Activated T-helper 1 cell treated with Interleukin-2 at 50 U/mL for 16 hours (primary cell): ENCODE measurements around the gene ZNF557.

Source experiments
- DNase-seq: peaks from one replicate; pipeline ENCODE4 v3.0.0-alpha.2; 2020; ENCODE audit warnings: low read depth

ZNF557 gene

DNA sequence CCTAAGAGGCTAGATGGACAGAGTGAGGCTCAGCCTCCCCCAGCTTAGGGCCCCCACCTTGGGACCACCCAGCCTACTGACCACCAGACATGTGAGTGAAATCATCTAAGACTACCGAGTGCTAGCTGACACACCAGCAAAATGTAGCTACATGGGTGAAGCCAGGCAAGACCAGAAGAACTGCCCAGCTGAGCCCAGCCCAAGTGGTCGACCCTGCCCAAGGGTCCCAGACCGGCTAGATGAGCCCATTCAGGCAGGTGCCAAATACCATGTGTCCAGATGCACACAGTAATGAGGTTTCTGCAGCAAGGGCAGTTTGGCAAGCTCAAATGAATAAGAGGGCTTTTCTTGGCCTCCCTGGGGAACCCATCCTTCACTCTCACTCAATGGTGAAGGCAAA, 56.6 kb downstream of the ZNF557 start:
- DNase-seq = no peak

DNA sequence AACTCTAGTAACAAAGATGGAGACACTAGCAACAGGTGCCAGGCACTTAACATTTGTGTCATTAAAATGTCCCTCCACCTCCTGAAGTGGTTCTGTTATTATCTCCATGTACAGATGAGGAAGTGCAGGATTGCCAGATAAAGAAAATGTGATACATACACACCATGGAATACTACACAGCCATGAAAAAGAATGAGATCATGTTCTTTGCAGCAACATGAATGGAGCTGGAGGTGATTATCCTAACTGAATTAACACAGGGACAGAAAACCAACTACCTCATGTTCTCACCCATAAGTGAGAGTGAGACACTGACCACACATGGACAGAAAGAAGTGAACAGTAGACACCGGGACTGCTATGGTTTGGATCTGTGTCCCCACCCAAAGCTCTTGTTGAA, 60.5 kb downstream of the ZNF557 start:
- no peak for DNase-seq

DNA sequence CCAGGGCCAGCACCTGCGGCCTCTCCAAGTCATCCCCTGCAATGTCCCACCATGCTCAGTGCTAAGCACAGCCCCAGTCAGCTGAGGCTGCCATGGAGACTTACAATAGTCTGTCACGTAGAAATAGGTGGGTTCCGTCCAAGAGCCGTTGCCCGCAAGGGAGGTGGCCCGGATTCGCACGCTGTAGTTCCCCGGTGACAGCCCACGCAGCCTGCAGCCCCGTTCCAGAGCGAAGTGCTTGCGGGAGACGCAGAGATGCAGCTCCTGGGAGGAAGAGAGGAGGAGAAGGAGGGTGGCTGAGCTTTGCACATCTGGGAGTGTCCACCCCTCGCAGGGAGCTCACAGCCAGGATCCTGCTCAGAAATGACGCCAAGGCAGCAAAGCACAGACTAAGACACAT, 62.6 kb downstream of the ZNF557 start:
- DNase-seq = no peak

DNA sequence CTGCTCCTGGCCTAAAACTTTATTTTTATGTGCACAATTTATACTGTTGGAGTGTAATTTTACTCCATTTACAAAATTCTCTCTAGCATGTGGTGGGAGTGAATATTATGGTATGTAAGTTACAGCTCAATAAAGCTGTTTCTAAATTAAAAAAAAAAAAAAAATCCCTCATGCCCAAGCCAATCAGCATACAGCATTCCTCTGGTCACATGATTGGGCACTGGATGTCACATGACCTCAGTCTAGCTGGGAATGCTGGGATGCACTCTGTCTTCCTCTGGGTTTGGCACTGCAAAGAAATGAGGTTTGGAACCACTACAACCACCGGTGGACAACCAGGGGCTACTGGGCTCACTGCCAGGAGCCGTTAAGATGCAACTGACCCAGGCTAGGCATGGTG, 67.6 kb downstream of the ZNF557 start:
- DNase-seq = no peak
